RPMI7951 (cell line): ENCODE measurements around the gene CCDC102A. TPM values are rescaled to one million over a fixed set of nuclear protein-coding genes. Genes with fewer than 3 reads are reported as not detected.
A peak's percentile ranks its signal among the peaks of the same experiment; 100 is the strongest.

Experiments used
- DNase-seq: peaks from one replicate; pipeline ENCODE4 v3.0.0-alpha.2; 2012; ENCODE audit warnings: low read depth
- total RNA-seq: library from RNA; depleted of rRNA; stranded (reverse); fragments of >200 nt; shearing (Covaris generic); gene quantifications from 2 replicates; pipeline ENCODE4 v1.2.3, GENCODE V29; 2014

CCDC102A gene
- total RNA-seq, 1 experiment from 2014 or later, result 13.3 TPM

- DNase-seq, result peak; percentile 55
Measured at GRCh38 chr16:57519796-57520360, 16.5 kb downstream of the CCDC102A start.

- no peak for DNase-seq
Measured at GRCh38 chr16:57518922-57519321, 17.4 kb downstream of the CCDC102A start.

GRCh38 chr16:57518520-57518919 lies 17.9 kb downstream of the CCDC102A start:
- no peak for DNase-seq

GRCh38 chr16:57517397-57518367 lies 18.7 kb downstream of the CCDC102A start:
- DNase-seq, result no peak

GRCh38 chr16:57516773-57517172 lies 19.6 kb downstream of the CCDC102A start:
- no peak for DNase-seq

GRCh38 chr16:57516176-57516725 lies 20.1 kb downstream of the CCDC102A start:
- no peak for DNase-seq

- DNase-seq, result no peak
Measured at GRCh38 chr16:57514791-57515600, 21.4 kb downstream of the CCDC102A start.

GRCh38 chr16:57514371-57514770 lies 22.0 kb downstream of the CCDC102A start:
- DNase-seq, result no peak

GRCh38 chr16:57513371-57514102 lies 22.8 kb downstream of the CCDC102A start:
- no peak for DNase-seq

- DNase-seq, result no peak
Measured at GRCh38 chr16:57512296-57513001, 23.9 kb downstream of the CCDC102A start.

GRCh38 chr16:57510016-57510871 lies 26.1 kb downstream of the CCDC102A start:
- no peak for DNase-seq

- peak; percentile 21 for DNase-seq
Measured at GRCh38 chr16:57509231-57509923, 27.0 kb downstream of the CCDC102A start.

GRCh38 chr16:57508035-57508425 lies 28.3 kb downstream of the CCDC102A start:
- no peak for DNase-seq

GRCh38 chr16:57507136-57508034 lies 29.0 kb downstream of the CCDC102A start:
- no peak for DNase-seq

- DNase-seq, result no peak
Measured at GRCh38 chr16:57505169-57505568, 31.2 kb downstream of the CCDC102A start.

- no peak for DNase-seq
Measured at GRCh38 chr16:57504491-57504890, 31.9 kb downstream of the CCDC102A start.

GRCh38 chr16:57504001-57504400 lies 32.4 kb downstream of the CCDC102A start:
- no peak for DNase-seq

GRCh38 chr16:57503366-57503765 lies 33.0 kb downstream of the CCDC102A start:
- DNase-seq, result no peak
